ENCODE results near the gene PKP4.

The PKP4 gene

GRCh38 chr2:158539176-158540005, 82.6 kb downstream of the PKP4 start:
- no peak for DNase-seq (ENCODE audit: low read depth)

DNA sequence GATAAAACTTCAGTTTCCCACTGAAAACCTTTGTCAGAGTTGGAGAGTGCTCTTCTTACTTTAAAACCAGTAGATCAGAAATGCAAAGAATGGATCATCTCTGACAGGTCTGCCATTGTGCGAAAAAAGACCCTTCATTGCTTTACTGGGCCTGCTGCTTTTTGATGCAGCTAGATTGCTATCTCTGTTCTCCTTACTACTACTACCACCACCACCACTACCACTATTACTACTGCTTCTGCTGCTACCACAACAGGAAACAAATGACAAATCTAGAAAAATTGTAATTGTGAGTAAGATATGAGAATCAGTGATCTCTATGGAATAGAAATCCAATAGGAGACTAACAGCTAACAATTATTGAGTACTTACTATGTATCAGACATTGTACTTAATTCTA, 85.8 kb downstream of the PKP4 start:
- no peak for DNase-seq (ENCODE audit: low read depth)

GRCh38 chr2:158543957-158544356, 87.2 kb downstream of the PKP4 start:
- DNase-seq (ENCODE audit: low read depth), result no peak

GRCh38 chr2:158544998-158545397, 88.2 kb downstream of the PKP4 start:
- DNase-seq (ENCODE audit: low read depth), result no peak

GRCh38 chr2:158546412-158547144, 89.8 kb downstream of the PKP4 start:
- no peak for DNase-seq (ENCODE audit: low read depth)

DNA sequence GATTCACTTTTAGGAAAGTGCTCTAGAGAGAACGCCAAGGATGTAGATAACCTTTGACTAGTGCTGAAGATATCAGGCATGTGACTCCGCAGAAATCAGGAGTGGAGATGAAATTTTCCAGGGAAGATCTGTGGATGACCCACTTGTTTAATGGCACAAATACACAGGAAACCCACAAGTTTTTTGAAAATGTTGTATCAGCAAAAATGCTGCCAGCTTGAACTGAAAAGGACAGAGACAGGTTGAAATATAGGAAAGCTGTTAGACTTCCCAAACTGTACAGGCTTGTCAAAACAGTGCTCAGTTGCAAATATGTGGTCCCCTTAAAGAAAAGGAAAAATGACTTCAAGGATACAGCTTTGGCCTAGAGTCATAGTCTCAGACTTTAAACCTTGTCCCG, 96.5 kb downstream of the PKP4 start:
- DNase-seq (ENCODE audit: low read depth), result no peak

DNA sequence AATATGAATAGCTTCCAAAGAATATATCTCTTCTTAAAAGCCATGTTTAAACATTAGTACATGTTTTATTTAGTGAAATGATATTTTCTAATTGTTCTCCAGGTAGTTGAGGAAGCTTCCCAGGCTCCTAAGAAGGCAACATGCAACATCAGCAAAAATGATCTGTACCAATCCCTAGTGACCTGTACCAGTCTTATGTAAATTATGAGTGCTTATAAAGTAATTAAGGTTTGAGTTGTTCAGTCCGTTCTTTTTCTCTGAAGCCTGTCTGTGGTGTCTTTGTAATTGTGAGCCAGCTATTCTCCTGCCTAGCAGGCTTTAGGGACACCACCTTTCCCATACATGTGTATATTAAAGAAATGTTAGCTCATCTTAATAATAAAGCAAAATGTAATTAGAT, 98.2 kb downstream of the PKP4 start:
- no peak for DNase-seq (ENCODE audit: low read depth)

DNA sequence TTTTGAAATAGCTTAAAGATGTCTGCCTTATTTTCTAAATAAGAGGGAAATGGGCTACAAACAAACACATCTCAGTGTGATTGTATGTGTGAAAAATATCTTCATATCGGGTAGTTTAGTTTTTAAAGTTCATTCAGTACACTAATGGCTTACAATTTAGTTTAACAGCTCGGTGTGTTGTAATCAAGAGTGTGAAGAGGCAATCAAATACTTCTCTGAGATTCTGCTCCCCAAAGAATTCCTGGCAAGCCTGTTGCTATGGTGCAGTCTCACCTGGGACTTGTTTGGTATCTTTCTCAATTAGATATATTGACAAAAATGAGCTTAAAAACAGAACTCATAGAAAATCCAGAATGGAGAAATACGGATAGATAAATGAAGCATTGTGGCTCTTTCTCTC, 99.4 kb downstream of the PKP4 start:
- DNase-seq (ENCODE audit: low read depth), result no peak

GRCh38 chr2:158557752-158558151, 101.0 kb downstream of the PKP4 start:
- DNase-seq (ENCODE audit: low read depth), result no peak

DNA sequence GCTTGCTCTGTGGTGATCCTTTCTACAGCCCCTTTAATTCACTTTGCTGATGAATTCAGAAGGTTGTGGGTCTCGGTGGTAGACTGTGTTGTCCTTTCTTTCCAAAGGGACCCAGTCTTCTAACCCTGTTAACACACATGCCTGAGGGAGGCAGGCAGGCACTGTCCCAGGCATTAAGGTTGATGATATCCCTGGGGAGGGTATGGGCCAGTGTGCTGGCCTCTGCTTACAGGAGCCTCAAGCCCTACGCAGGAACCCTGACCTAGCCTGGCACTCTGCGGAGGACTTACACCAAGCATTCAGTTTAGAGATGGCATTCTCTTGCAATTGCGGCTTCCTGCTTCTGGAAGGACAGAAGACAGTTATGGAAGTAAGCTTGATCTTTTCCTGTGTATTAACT, 102.5 kb downstream of the PKP4 start:
- DNase-seq (ENCODE audit: low read depth), result no peak

GRCh38 chr2:158560259-158560658, 103.5 kb downstream of the PKP4 start:
- no peak for DNase-seq (ENCODE audit: low read depth)

- no peak for DNase-seq (ENCODE audit: low read depth)
Observed at GRCh38 chr2:158561054-158561453, 104.3 kb downstream of the PKP4 start.

GRCh38 chr2:158567208-158567607, 110.5 kb downstream of the PKP4 start:
- DNase-seq (ENCODE audit: low read depth), result no peak

- no peak for DNase-seq (ENCODE audit: low read depth)
Observed at GRCh38 chr2:158569284-158569683, 112.5 kb downstream of the PKP4 start.

DNA sequence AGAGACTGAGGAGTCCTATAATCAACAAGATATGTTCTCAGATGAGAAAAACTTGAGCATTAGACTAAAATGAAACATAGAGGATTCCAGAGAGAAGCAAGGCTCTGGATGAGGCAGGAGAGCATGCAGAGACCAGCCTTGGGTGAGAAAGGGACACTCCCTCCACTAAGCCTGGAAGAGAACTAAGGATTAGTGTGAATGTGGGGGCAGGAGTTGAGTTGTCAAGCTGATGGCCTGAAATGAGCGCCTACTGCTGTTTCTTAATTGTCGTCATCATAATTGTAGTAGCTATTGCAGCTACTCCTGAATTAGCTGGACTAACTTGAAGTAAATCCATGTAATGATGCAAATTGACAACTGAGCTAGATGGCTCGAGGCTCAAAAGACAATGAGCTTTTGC, 114.1 kb downstream of the PKP4 start:
- no peak for DNase-seq (ENCODE audit: low read depth)

- no peak for DNase-seq (ENCODE audit: low read depth)
Observed at GRCh38 chr2:158573739-158574138, 117.0 kb downstream of the PKP4 start.

DNA sequence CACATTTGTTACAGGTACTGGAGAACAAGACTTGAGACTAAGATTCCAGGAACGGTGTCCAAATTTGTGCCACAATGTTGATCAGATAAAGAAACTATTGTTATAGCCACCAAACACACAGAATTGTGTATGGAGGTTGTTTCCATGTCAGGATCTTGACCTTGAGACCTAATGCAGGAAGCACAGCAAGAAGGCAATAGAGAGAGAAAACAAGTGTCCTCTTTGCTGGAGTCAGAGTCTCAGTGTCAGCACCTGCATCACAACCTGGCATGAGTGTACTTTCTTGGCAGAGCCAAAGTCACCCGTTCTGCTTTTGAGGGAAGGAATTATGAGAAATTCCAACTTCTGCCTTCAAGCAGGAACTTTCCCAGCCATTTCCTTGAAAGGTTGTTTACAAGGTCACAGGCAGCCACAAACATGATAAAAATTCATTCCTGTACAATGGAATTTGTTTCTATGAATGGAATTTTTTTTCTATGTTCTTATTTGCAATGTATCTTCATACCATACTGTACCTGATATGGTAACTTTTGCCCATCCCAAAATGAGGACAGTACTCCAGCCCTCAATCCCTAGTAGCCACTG, 118.4 kb downstream of the PKP4 start:
- no peak for DNase-seq (ENCODE audit: low read depth)

GRCh38 chr2:158577141-158577540, 120.4 kb downstream of the PKP4 start:
- DNase-seq (ENCODE audit: low read depth), result no peak

DNA sequence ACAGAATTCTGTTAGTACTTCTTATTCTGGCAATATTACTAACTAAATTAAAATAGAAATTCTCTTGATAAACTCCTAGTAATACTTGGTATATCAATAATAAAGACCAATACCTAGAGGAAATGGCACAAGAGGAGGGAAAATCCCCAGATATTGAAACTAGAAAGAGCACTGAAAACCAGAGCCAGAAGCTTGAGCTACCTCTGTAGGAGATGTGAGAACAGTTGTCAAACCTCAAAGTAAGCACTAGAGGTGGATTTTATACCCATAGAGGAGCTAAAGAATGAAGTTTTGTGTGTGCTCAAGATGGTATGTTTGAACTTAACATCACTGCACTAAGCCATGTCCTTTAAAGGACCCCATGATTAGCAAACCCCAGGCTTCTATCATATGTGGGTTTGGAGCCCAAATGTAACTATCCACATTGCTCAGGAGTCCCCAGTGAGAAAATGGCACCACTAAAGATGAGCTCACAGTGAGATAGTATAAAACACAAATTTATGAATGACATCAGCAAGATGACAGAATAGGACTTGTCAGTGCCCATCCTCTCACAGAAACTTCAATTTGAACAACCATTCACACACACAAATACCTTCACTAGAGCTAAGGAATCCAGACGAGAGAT, 122.1 kb downstream of the PKP4 start:
- no peak for DNase-seq (ENCODE audit: low read depth)

GRCh38 chr2:158579928-158580327, 123.2 kb downstream of the PKP4 start:
- DNase-seq (ENCODE audit: low read depth), result no peak

- no peak for DNase-seq (ENCODE audit: low read depth)
Observed at GRCh38 chr2:158580760-158581159, 124.0 kb downstream of the PKP4 start.

DNA sequence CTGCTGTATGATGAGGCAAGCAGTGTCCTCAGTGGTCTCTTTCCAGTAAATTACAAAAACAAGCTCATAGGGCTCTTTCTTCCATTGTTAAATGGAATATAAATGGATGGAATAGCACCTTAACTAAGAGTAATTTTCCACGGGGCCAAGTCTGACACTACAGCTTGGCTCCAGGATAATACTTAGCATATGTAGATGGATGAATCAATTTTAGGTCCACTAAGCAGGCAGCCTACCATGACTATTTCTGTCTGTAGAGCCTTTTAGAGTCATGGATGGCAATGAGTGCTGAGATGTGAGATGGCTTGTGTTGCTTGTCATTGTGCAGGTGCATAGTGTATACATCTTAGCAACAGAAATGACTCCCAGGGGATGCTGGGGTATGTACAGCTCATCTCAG, 125.9 kb downstream of the PKP4 start:
- DNase-seq (ENCODE audit: low read depth), result no peak

GRCh38 chr2:158583923-158584322, 127.2 kb downstream of the PKP4 start:
- no peak for DNase-seq (ENCODE audit: low read depth)
